AG08395 (cell line): ENCODE measurements around the gene KIF1B.
"Not testable (repeated sequence)": the region's sequence is repeated elsewhere in the genome, so short reads cannot be mapped to it uniquely, and the experiment has no call there.

ENCODE experiments used
- DNase-seq: peaks from one replicate; pipeline ENCODE4 v3.0.0; 2012; ENCODE audit warnings: mixed read lengths, low spot score

KIF1B gene

DNA sequence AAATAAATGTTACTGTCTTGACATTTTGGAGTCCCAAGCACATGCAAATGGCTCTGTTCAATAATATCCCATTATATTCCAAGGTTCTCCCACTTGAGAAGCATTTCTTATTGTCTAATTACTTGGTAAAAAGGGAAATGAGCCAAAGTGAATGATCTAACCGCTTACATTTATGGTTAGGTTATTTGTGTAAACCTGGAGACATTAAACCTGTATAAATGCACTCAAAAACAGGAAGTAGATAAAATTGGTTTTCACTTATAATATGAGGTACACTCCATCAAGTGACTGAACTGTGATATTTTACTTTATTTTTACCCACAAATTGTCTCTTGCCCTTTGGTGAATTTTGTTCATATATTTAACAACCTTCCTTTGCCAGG is 26.8 kb downstream of the KIF1B start:
- no peak for DNase-seq

- DNase-seq = no peak
Observed at GRCh38 chr1:10242135-10242534, 31.8 kb downstream of the KIF1B start.

DNA sequence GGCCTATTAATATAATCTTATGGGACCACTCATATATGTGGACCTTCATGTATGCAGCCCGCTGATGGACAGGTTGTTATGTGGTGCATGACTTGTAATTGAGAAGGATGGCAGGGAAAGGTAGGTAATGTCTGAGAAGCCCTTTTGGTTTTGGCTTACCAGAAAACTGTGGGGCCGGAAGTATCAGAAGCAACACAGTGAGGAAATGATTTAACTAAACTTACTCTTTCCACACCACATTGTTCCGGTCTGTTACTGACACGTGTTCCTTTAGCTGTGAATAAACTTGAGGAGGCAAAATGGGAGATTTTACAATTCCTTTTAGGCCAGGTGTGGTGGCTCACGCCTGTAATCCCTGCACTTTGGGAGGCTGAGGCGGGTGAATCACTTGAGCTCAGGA is 32.4 kb downstream of the KIF1B start:
- DNase-seq = no peak

GRCh38 chr1:10245674-10246073 is 35.3 kb downstream of the KIF1B start:
- DNase-seq = no peak

DNA sequence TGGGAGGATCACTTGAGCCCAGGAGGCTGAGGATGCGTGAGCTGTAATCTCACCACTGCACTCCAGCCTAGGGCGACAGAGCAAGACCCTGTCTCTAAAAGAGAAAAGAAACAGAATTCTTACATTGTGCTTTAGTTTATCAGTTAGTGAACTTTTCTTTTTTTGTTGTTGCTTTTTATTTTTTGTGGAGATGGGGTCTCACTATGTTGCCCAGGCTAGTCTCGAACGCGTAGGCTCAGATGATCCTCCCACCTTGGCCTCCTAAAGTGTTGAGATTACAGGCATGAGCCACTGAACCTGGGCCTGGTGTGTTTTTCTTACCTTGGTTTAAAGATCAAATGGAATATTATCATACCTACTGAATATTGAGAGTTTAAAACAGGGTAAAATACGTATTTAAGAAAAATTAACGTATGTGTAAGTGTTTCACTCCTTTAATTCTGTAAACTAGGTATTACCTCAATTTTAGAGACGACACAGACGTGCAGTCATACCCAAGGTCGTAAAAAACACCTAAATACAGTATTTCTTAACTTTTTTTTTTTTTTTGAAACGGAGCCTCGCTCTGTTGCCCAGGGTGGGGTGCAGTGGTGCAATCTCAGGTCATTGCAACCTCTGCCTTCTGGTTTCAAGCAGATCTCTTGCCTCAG is 39.6 kb downstream of the KIF1B start:
- no peak for DNase-seq

GRCh38 chr1:10250663-10251062 is 40.3 kb downstream of the KIF1B start:
- DNase-seq = no peak

GRCh38 chr1:10251325-10252108 is 41.1 kb downstream of the KIF1B start:
- DNase-seq = peak; percentile 22

DNA sequence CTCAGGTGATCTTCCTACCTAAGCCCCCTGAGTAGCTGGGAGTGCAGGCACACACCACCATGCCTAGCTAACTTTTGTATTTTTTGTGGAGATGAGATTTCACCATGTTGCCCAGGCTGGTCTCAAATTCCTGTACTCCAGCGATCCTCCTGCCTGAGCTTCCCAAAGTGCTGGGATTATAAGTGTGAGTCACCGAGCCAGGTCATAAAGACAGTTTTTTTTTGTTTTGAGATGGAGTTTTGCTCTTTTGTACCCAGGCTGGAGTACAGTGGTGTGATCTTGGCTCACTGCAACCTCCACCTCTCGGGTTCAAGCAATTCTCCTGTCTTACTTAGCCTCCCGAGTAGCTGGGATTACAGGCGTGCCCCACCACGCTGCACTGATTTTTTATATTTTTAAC is 42.1 kb downstream of the KIF1B start:
- DNase-seq = no peak

GRCh38 chr1:10253149-10253548 is 42.8 kb downstream of the KIF1B start:
- DNase-seq = no peak

- DNase-seq = peak; percentile 90
Observed at GRCh38 chr1:10253755-10254154, 43.4 kb downstream of the KIF1B start.

DNA sequence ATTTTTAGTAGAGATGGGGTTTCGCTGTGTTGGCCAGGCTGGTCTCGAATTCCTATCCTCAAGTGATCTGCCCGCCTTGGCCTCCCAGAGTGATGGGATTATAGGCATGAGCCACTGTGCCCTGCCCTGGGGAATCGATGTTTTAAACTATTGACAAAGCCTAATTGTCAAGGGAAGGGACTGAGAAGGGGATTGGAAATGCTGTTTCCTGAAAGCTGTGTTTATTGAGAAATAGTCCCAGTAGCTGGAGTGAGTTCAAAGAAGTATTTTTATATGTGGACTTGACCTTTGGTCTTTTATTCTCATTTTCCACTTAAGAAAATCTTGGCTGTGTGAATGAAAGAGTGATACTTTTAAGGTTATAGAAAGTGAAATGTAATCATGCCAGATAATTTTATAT is 47.5 kb downstream of the KIF1B start:
- DNase-seq = no peak

DNA sequence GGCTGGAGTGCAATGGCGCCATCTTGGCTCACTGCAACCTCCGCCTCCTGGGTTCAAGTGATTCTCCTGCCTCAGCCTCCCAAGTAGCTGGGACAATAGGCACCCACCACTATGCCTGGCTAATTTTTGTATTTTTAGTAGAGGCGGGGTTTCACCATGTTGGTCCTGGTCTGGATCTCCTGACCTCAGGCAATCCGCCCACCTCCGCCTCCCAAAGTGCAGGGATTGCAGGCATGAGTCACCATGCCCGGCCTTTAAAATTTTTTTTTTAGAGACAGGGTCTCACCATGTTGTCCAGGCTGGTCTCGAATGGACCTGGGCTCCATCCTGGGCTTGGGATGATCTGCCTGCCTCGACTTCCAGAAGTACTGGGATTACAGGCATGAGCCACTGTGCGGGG is 49.2 kb downstream of the KIF1B start:
- DNase-seq = not testable (repeated sequence)

GRCh38 chr1:10263450-10264082 is 53.2 kb downstream of the KIF1B start:
- DNase-seq = no peak

GRCh38 chr1:10265027-10265426 is 54.7 kb downstream of the KIF1B start:
- DNase-seq = no peak

GRCh38 chr1:10265900-10266299 is 55.5 kb downstream of the KIF1B start:
- DNase-seq = no peak

- DNase-seq = peak; percentile 4
Observed at GRCh38 chr1:10267319-10267718, 56.9 kb downstream of the KIF1B start.

DNA sequence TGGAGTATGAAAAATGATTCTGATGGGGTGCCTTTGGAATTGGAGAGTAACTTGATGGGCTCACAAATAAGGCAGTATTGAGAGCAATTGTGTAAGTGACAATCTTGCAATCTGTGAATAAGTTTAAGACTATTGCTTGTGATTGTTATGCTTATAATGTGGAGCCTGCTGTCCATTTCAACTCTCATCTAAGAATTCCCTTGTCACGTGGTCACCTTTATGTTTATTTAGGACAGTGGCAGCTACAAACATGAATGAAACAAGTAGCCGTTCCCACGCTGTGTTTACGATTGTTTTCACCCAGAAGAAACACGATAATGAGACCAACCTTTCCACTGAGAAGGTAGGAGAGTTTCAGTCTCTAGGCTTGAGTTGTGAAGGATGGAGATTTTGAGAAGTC is 57.6 kb downstream of the KIF1B start:
- no peak for DNase-seq

DNA sequence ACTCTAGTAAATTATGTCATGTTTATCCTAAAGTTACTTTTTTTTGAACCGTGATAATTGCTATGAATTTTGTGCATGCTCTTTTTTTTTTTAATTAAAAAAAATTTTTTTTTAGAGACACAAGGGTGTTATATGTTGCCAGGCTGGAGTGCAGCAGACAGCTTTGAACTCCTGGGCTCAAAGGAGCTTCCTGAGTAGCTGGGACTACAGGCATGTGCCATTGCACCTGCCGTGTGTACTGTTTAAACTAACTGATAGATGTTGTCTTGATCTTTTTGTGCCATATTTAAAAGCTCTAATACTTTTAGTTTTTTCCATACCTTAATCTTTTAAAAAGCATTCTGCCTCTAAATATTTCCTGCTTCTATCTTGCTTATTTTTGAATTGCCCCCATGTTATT is 60.7 kb downstream of the KIF1B start:
- no peak for DNase-seq

GRCh38 chr1:10271869-10272268 is 61.5 kb downstream of the KIF1B start:
- DNase-seq = no peak

- no peak for DNase-seq
Observed at GRCh38 chr1:10272274-10272673, 61.9 kb downstream of the KIF1B start.

GRCh38 chr1:10278880-10279279 is 68.5 kb downstream of the KIF1B start:
- no peak for DNase-seq

GRCh38 chr1:10280439-10281350 is 70.3 kb downstream of the KIF1B start:
- peak; percentile 56 for DNase-seq
